Stimulated activated CD8-positive, alpha-beta memory T cell treated with anti-CD3 and anti-CD28 coated beads, Interleukin-4, amount 100 ng/mL, for 24 hours (primary cell): ENCODE results near the gene CTXN3.

Experiments used
- DNase-seq: peaks from one replicate; pipeline ENCODE4 v3.0.0-alpha.2; 2020; ENCODE audit warnings: low read depth

CTXN3 gene

GRCh38 chr5:127649018-127649439 is at the start of gene CTXN3:
Gene CTXN3 (plus strand): TSS chr5:127649082. CDS start chr5:127657522, 8,440 bp downstream.
- DNase-seq = no peak

- no peak for DNase-seq
These were observed 49.6 kb upstream of the CTXN3 start for GRCh38 chr5:127599320-127599719.

GRCh38 chr5:127599847-127600246 is 49.0 kb upstream of the CTXN3 start:
- DNase-seq = no peak

- no peak for DNase-seq
These were observed 47.8 kb upstream of the CTXN3 start for GRCh38 chr5:127601111-127601510.

- no peak for DNase-seq
These were observed 47.3 kb upstream of the CTXN3 start for GRCh38 chr5:127601601-127602000.

GRCh38 chr5:127602481-127602880 is 46.4 kb upstream of the CTXN3 start:
- no peak for DNase-seq

GRCh38 chr5:127602896-127603844 is 45.7 kb upstream of the CTXN3 start:
- DNase-seq = no peak

- no peak for DNase-seq
These were observed 40.7 kb upstream of the CTXN3 start for GRCh38 chr5:127608077-127608660.

- no peak for DNase-seq
These were observed 39.9 kb upstream of the CTXN3 start for GRCh38 chr5:127609011-127609410.

- DNase-seq = no peak
These were observed 38.9 kb upstream of the CTXN3 start for GRCh38 chr5:127609957-127610356.

- DNase-seq = no peak
These were observed 36.3 kb upstream of the CTXN3 start for GRCh38 chr5:127612441-127613141.

- no peak for DNase-seq
These were observed 33.0 kb upstream of the CTXN3 start for GRCh38 chr5:127615916-127616315.

GRCh38 chr5:127619908-127620479 is 28.9 kb upstream of the CTXN3 start:
- DNase-seq = no peak

- DNase-seq = no peak
These were observed 27.1 kb upstream of the CTXN3 start for GRCh38 chr5:127621601-127622325.

- DNase-seq = no peak
These were observed 14.9 kb upstream of the CTXN3 start for GRCh38 chr5:127634007-127634406.

GRCh38 chr5:127639828-127640227 is 9.1 kb upstream of the CTXN3 start:
- no peak for DNase-seq

- no peak for DNase-seq
These were observed 5.9 kb upstream of the CTXN3 start for GRCh38 chr5:127642949-127643348.

GRCh38 chr5:127643607-127644006 is 5.3 kb upstream of the CTXN3 start:
- DNase-seq = no peak

- DNase-seq = no peak
These were observed 3.6 kb upstream of the CTXN3 start for GRCh38 chr5:127645300-127645726.

- no peak for DNase-seq
These were observed 1.4 kb upstream of the CTXN3 start for GRCh38 chr5:127647361-127647958.

GRCh38 chr5:127650022-127650421 is 1.1 kb downstream of the CTXN3 start:
- DNase-seq = no peak
